Caco-2 (cell line): Measurements from ENCODE around the gene CDK5RAP1. TPM values are rescaled to one million over a fixed set of nuclear protein-coding genes. Genes with fewer than 3 reads are reported as not detected.
"Not testable (repeated sequence)": the region's sequence is repeated elsewhere in the genome, so short reads cannot be mapped to it uniquely, and the experiment has no call there.

Source experiments
- BruUV-seq: library from RNA; stranded (reverse); fragments of 400-500 nt; replicated peaks from 2 replicates; lab custom pipeline; 2021; lab: Mats Ljungman, UMichigan
- CTCF ChIA-PET: fragments of 300-600 bp; sonication (Branson Sonifier 250); formaldehyde crosslinking; loops from one replicate; lab custom pipeline; 2022; ENCODE audit warnings: antibody characterized with exemption; lab: Charles Lee
- POLR2A ChIA-PET: fragments of 300-600 bp; sonication (Branson Sonifier 250); formaldehyde crosslinking; loops from one replicate; lab custom pipeline; 2022; ENCODE audit warnings: antibody characterized with exemption; lab: Charles Lee
- DNase-seq, 2 experiments: peaks; one replicate each; pipeline versions ENCODE4 v3.0.0 to v3.0.0-alpha.2; 2020 to 2022
- H3K27me3 ChIP-seq: replicated peaks from 2 replicates; pipeline ENCODE4 v1.6.0; 2011; ENCODE audit warnings: low read length; ENCODE audit not compliant: control insufficient read depth, insufficient read depth
- H3K36me3 ChIP-seq: 2 replicates; pipeline ENCODE4 v1.5.1; 2011; ENCODE audit warnings: low read length; ENCODE audit not compliant: control insufficient read depth, insufficient read depth
- H3K4me1 ChIP-seq: fragments of 250-450 bp; sonication (Bioruptor Pico); 2 replicates; pipeline ENCODE4 v1.5.1; 2020; ENCODE audit warnings: mild to moderate bottlenecking
- H3K4me3 ChIP-seq: 2 replicates; pipeline ENCODE4 v1.5.1; 2011; ENCODE audit warnings: low read depth, mild to moderate bottlenecking, control low read depth, low read length
- H3K9me3 ChIP-seq: fragments of 250-450 bp; sonication (Bioruptor Pico); 2 replicates; pipeline ENCODE4 v1.5.1; 2020; ENCODE audit warnings: mild to moderate bottlenecking, moderate library complexity
- H3K27ac Mint-ChIP-seq: one replicate; pipeline ENCODE4 v1.8.0; 2022; ENCODE audit warnings: mixed read lengths; ENCODE audit not compliant: unreplicated experiment
- H3K27me3 Mint-ChIP-seq: one replicate; pipeline ENCODE4 v1.8.0; 2022; ENCODE audit warnings: mixed read lengths; ENCODE audit not compliant: insufficient read depth, unreplicated experiment
- H3K36me3 Mint-ChIP-seq: one replicate; pipeline ENCODE4 v1.8.0; 2022; ENCODE audit warnings: mild to moderate bottlenecking, mixed read lengths; ENCODE audit not compliant: insufficient read depth, unreplicated experiment
- H3K4me1 Mint-ChIP-seq: one replicate; pipeline ENCODE4 v1.8.0; 2022; ENCODE audit warnings: low read depth, mixed read lengths; ENCODE audit not compliant: unreplicated experiment
- H3K4me3 Mint-ChIP-seq: one replicate; pipeline ENCODE4 v1.8.0; 2022; ENCODE audit warnings: mild to moderate bottlenecking, moderate library complexity, mixed read lengths; ENCODE audit not compliant: unreplicated experiment
- H3K9me3 Mint-ChIP-seq: one replicate; pipeline ENCODE4 v1.8.0; 2022; ENCODE audit warnings: mixed read lengths; ENCODE audit not compliant: unreplicated experiment
- intact Hi-C: fragments of 100-400 bp; cut with micrococcal nuclease; formaldehyde crosslinking; loops from one replicate; pipeline ENCODE4 v1.10.0; 2022; ENCODE audit not compliant: unreplicated experiment
- total RNA-seq: library from RNA; stranded (reverse); gene quantifications from 2 replicates; pipeline ENCODE4 v1.2.3, GENCODE V29; 2022
- TF ChIP-seq, protein P1 (sequence below), 2 experiments: fragments of 200-600 bp in 1 of 2; IDR thresholded peaks; 1 replicate in 1 of 2; 2 replicates in 1 of 2; pipeline versions ENCODE4 v1.5.1 to v1.8.0; 2011 to 2022; ENCODE audit warnings: antibody characterized with exemption in 1 of 2, control low read depth in 1 of 2, inconsistent platforms in 1 of 2, low read depth in 1 of 2, low read length in 1 of 2, mild to moderate bottlenecking in 1 of 2, moderate library complexity in 1 of 2; ENCODE audit not compliant: insufficient read depth in 1 of 2, severe bottlenecking in 1 of 2, unreplicated experiment in 1 of 2

CDK5RAP1 gene
- total RNA-seq, 1 experiment from 2014 or later: 116 TPM

DNA sequence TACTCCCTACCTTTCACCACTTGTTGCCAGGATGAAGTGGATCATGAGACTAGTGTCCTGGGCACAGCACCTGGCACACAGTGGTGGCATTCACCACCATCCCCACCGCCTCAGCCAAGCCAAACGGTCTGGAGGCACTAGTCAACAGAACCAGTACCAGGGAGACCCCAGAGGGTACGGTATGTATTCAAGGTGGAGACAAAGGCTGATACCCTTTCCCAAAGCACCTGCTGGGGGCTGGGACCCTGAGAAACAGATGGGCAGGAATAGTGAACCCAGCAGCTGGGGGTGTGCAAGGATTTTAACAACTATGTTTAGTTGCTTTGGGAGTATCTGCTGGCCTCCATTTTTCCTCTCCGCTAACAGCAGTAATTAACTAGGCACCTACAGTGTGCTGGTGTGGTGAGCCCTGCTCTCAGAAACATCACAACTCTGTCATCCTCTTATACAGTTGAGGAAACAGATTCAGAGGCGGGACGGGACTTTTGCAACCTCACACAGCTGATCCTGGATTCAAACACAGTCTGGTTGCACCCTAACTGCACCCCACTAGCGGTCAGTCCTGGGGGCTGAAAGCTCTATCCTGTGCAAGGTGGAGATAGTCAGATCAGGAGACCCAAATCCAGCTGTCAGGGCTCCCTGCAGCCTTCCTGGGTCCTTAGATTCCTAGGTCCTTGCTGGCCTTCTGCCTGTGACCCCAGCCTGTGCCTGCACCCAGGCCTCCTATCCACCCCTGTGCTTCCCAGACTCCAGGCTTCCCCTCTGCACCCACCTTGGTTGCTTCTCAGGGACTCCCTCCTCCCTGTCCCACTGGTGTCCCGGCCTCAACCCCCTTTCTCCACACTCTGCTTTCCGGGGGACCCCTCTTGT, 41.1 kb upstream of the CDK5RAP1 start:
- DNase-seq: peak; percentile 34 to 59
- CTCF ChIA-PET: interaction anchor here (0.7 to 2.4 kb wide), 3 partner anchors 9 to 211 kb away, joined by 10 to 12 read pairs (median 12); no protein-coding TSS in a partner anchor
- Mint-ChIP-seq H3K27ac (no peak overlapping the region), H3K4me1 (peaks cover 26% of the 10 kb centered on the region), H3K36me3 (no peaks in the 10 kb centered on the region), H3K27me3 (no peaks in the 10 kb centered on the region), H3K9me3 (no peaks in the 10 kb centered on the region), H3K4me3 (peak overlapping the region; percentile 89)
- Histone ChIP-seq H3K9me3 (no peaks in the 10 kb centered on the region), H3K4me3 (peak overlapping the region; percentile 72), H3K4me1 (peaks cover 22% of the 10 kb centered on the region), H3K36me3 (no peaks in the 10 kb centered on the region), H3K27me3 (no peaks in the 10 kb centered on the region)
- intact Hi-C loops: loop anchor here (1.0 to 5.0 kb wide), 2 partner anchors 47 to 290 kb away; partner anchors contain the start of gene ZNF341
- POLR2A ChIA-PET: interaction anchor here (0.9 kb wide), 1 partner anchor 224 kb away, joined by 3 read pairs; the partner anchor contains the start of gene ACTL10
- TF ChIP-seq, protein P1, sequence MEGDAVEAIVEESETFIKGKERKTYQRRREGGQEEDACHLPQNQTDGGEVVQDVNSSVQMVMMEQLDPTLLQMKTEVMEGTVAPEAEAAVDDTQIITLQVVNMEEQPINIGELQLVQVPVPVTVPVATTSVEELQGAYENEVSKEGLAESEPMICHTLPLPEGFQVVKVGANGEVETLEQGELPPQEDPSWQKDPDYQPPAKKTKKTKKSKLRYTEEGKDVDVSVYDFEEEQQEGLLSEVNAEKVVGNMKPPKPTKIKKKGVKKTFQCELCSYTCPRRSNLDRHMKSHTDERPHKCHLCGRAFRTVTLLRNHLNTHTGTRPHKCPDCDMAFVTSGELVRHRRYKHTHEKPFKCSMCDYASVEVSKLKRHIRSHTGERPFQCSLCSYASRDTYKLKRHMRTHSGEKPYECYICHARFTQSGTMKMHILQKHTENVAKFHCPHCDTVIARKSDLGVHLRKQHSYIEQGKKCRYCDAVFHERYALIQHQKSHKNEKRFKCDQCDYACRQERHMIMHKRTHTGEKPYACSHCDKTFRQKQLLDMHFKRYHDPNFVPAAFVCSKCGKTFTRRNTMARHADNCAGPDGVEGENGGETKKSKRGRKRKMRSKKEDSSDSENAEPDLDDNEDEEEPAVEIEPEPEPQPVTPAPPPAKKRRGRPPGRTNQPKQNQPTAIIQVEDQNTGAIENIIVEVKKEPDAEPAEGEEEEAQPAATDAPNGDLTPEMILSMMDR (IDR thresholded peaks at IDR 0.05; ENCODE audit: insufficient read depth in 1 of 2, low read depth in 1 of 2, low read length in 1 of 2, severe bottlenecking in 1 of 2, unreplicated experiment in 1 of 2): no peak
- BruUV-seq: TSS peak; percentile 14

DNA sequence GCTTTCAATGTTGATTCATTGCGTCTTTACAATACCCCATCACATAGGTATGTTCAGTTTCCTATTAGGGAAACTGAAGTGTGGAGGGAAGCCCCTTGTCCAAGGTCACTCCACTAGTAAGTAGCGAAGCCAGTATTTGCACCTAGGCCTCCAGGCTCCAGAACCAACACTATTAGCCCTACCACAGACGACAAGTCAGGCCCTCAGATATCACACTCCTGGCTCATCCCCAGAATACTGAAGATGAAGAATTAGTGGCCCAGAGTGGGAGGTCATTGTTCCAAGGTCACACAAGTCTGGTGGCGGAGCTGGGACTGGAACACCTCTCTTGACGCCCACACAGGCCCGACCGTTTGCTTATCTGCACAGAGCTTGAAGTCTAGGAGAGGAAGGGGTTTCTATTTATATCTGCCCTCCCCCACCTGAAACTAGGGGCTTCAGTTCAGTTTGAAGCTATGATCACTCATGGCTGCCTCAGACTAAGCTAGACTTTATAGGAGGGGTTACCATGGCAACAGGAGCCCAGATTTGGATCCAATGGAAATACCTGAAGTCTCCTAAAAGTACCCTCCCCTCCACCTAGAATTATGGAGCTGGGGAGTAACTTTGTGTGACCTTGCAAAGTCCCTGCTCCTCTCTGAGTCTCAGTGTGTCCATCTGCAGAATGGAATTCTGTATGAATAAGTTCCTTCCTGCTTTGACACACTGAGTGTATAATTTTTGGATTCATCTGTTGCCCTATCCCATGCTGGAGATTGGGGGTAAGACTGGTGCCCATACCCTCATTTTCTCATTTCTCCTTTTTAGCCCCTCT, 40.0 kb upstream of the CDK5RAP1 start:
- POLR2A ChIA-PET: interaction anchor here (0.9 kb wide), 1 partner anchor 40 kb away, joined by 3 read pairs; no protein-coding TSS in a partner anchor
- H3K27ac Mint-ChIP-seq: no peak overlapping the region
- BruUV-seq: no TSS peak

DNA sequence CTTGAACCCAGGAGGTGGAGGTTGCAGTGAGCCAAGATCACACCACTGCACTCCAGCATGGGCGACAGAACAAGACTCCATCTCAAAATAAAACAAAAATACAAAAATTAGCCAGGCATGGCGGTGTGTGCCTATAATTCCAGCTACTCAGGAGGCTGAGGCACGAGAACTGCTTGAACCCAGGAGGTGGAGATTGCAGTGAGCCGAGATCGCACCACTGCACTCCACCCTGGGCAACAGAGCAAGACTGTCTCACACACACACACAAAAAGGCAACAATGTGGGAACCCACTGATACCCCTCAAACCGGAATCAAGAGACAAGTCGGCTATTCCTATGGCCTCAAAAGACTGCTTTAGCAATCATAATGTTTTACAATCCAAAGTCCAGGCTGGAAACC, 39.2 kb upstream of the CDK5RAP1 start:
- H3K4me3 ChIP-seq, H3K36me3 ChIP-seq, H3K36me3 Mint-ChIP-seq, H3K4me3 Mint-ChIP-seq, H3K27ac Mint-ChIP-seq, CTCF ChIA-PET, POLR2A ChIA-PET, H3K27me3 ChIP-seq, H3K9me3 ChIP-seq, H3K27me3 Mint-ChIP-seq, BruUV-seq, H3K9me3 Mint-ChIP-seq, DNase-seq: not testable (repeated sequence)
- intact Hi-C loops: loop anchor here (5.0 kb wide), 1 partner anchor 292 kb away; the partner anchor contains the start of gene ZNF341
- H3K4me1 Mint-ChIP-seq: peaks cover 26% of the 10 kb centered on the region
- peaks cover 22% of the 10 kb centered on the region for H3K4me1 ChIP-seq

More for the DNA sequence above, 40.0 kb upstream of the CDK5RAP1 start:
- TF ChIP-seq, protein P1 (IDR thresholded peaks at IDR 0.05; ENCODE audit: insufficient read depth in 1 of 2, low read depth in 1 of 2, low read length in 1 of 2, severe bottlenecking in 1 of 2, unreplicated experiment in 1 of 2): no peak
- Histone ChIP-seq H3K27me3 (no peaks in the 10 kb centered on the region), H3K36me3 (no peaks in the 10 kb centered on the region), H3K4me3 (no peak overlapping the region), H3K4me1 (peaks cover 22% of the 10 kb centered on the region), H3K9me3 (no peaks in the 10 kb centered on the region)
- Mint-ChIP-seq H3K9me3 (no peaks in the 10 kb centered on the region), H3K4me3 (no peak overlapping the region), H3K36me3 (no peaks in the 10 kb centered on the region), H3K27me3 (no peaks in the 10 kb centered on the region), H3K4me1 (peaks cover 26% of the 10 kb centered on the region)
- intact Hi-C loops: loop anchor here (5.0 kb wide), 1 partner anchor 291 kb away; the partner anchor contains the start of gene ZNF341
- CTCF ChIA-PET: no interaction called here
- no peak for DNase-seq
